B cell (primary cell): ENCODE measurements around the gene DGKB. TPM values are rescaled to one million over a fixed set of nuclear protein-coding genes. Genes with fewer than 3 reads are reported as not detected.

Experiments
- ATAC-seq: fragments of 200-7000 bp; cut with Tn5 transposase; one replicate; pipeline ENCODE4 v1.10.0; 2021; ENCODE audit warnings: low read depth, mild to moderate bottlenecking, moderate number of reproducible peaks, moderate library complexity
- CTCF ChIA-PET: fragments of 350-600 bp; sonication (Branson Sonifier 250); formaldehyde crosslinking; loops from one replicate; lab custom pipeline; 2021; ENCODE audit warnings: antibody characterized with exemption, inconsistent platforms; lab: Charles Lee
- POLR2A ChIA-PET: fragments of 350-600 bp; sonication (Branson Sonifier 250); formaldehyde crosslinking; loops from one replicate; lab custom pipeline; 2021; ENCODE audit warnings: antibody characterized with exemption; lab: Charles Lee
- DNase-seq: peaks from one replicate; pipeline ENCODE4 v3.0.0; 2013
- H2AFZ ChIP-seq: 2 replicates; pipeline ENCODE4 v1.6.1; 2012; ENCODE audit warnings: mild to moderate bottlenecking, low read depth, low read length; ENCODE audit not compliant: insufficient read depth, poor library complexity, severe bottlenecking
- H3K27ac ChIP-seq, 2 donors: 1 replicate in 1 of 2; 2 replicates in 1 of 2; pipeline ENCODE4 v1.5.1; 2012 to 2013; ENCODE audit warnings: low read length in 2 of 2, mild to moderate bottlenecking in 2 of 2, moderate library complexity in 1 of 2
- H3K27me3 ChIP-seq, 4 experiments: fragments of 200-600 bp in 1 of 4; sonication (generic) in 1 of 4; replicated peaks in 1 of 4; 1 replicate in 2 of 4; 2 replicates in 2 of 4; pipeline versions ENCODE4 v1.6.1 to v1.7.0; 2013 to 2016; ENCODE audit warnings: low read length in 3 of 4, mild to moderate bottlenecking in 2 of 4, mixed read lengths in 1 of 4, moderate library complexity in 1 of 4; ENCODE audit not compliant: insufficient read depth in 4 of 4, control insufficient read depth in 3 of 4; ENCODE audit errors: control extremely low read depth in 1 of 4
- H3K36me3 ChIP-seq, 2 experiments: replicated peaks in 1 of 2; 1 replicate in 1 of 2; 2 replicates in 1 of 2; pipeline versions ENCODE4 v1.6.1 to v1.7.1; 2013; ENCODE audit warnings: low read length in 1 of 2; ENCODE audit not compliant: insufficient read depth in 2 of 2, control insufficient read depth in 1 of 2; ENCODE audit errors: control extremely low read depth in 1 of 2, extremely low read depth in 1 of 2
- H3K4me1 ChIP-seq, 2 donors: fragments of 200-600 bp in 1 of 2; sonication (generic) in 1 of 2; 1 replicate in 1 of 2; 2 replicates in 1 of 2; pipeline versions ENCODE4 v1.5.1 to v1.6.1; 2013 to 2017; ENCODE audit warnings: low read length in 2 of 2; ENCODE audit not compliant: control insufficient read depth in 2 of 2, insufficient read depth in 2 of 2
- H3K4me2 ChIP-seq: replicated peaks from 2 replicates; pipeline ENCODE3; 2012; ENCODE audit warnings: mild to moderate bottlenecking, low read depth, low read length; ENCODE audit not compliant: poor library complexity, severe bottlenecking
- H3K4me3 ChIP-seq, 5 experiments: fragments of 200-600 bp in 1 of 5; sonication (generic) in 1 of 5; 1 replicate in 3 of 5; 2 replicates in 2 of 5; pipeline versions ENCODE4 v1.5.1 to v1.7.0; 2011 to 2016; ENCODE audit warnings: low read length in 4 of 5, mild to moderate bottlenecking in 4 of 5, low read depth in 2 of 5, control low read depth in 1 of 5, moderate library complexity in 1 of 5; ENCODE audit not compliant: insufficient read depth in 1 of 5; ENCODE audit errors: control extremely low read depth in 1 of 5, extremely low read depth in 1 of 5
- H3K79me2 ChIP-seq: fragments of 200-600 bp; sonication (generic); one replicate; pipeline ENCODE4 v1.6.0; 2016; ENCODE audit warnings: low read length; ENCODE audit not compliant: control insufficient read depth, insufficient read depth
- H3K9ac ChIP-seq: fragments of 200-600 bp; sonication (generic); 2 replicates; pipeline ENCODE4 v1.6.1; 2017; ENCODE audit warnings: mild to moderate bottlenecking, low read length, moderate library complexity
- H3K9me3 ChIP-seq, 3 donors: one replicate each; pipeline versions ENCODE4 v1.6.1 to v1.7.1; 2013; ENCODE audit warnings: low read length in 2 of 3; ENCODE audit not compliant: control insufficient read depth in 2 of 3, insufficient read depth in 1 of 3; ENCODE audit errors: control extremely low read depth in 1 of 3
- H4K20me1 ChIP-seq: 2 replicates; pipeline ENCODE4 v1.6.0; 2012; ENCODE audit warnings: mild to moderate bottlenecking, low read length; ENCODE audit not compliant: insufficient read depth, control insufficient read depth, poor library complexity, severe bottlenecking
- H3K27ac Mint-ChIP-seq: one replicate; pipeline ENCODE4 v1.8.0; 2021; ENCODE audit warnings: mixed read lengths
- H3K27me3 Mint-ChIP-seq: one replicate; pipeline ENCODE4 v1.8.0; 2021; ENCODE audit warnings: mixed read lengths
- H3K4me1 Mint-ChIP-seq: one replicate; pipeline ENCODE4 v1.8.0; 2021; ENCODE audit warnings: mixed read lengths
- H3K4me3 Mint-ChIP-seq: one replicate; pipeline ENCODE4 v1.8.0; 2021; ENCODE audit warnings: mixed read lengths
- H3K9me3 Mint-ChIP-seq: one replicate; pipeline ENCODE4 v1.8.0; 2022; ENCODE audit warnings: mixed read lengths; ENCODE audit not compliant: insufficient read depth
- EZH2 ChIP-seq: IDR thresholded peaks from 2 replicates; pipeline ENCODE4 v1.6.1; 2012; ENCODE audit warnings: borderline replicate concordance, low read depth, mild to moderate bottlenecking, moderate library complexity, low read length; ENCODE audit not compliant: insufficient read depth, poor library complexity, severe bottlenecking
- WGBS: methylation state at CpG from one replicate; pipeline ENCODE4 v1.1.5; 2013; ENCODE audit warnings: missing lambda C conversion rate; ENCODE audit not compliant: insufficient coverage; 5-methylcytosine and 5-hydroxymethylcytosine counted together
- intact Hi-C: fragments of 100-400 bp; cut with micrococcal nuclease; formaldehyde crosslinking; loops from one replicate; pipeline ENCODE4 v1.10.0; 2022
- polyA plus RNA-seq: library from polyadenylated mRNA; depleted of rRNA; stranded (reverse); fragments of >200 nt; gene quantifications from 2 replicates; pipeline ENCODE4 v1.2.3, GENCODE V29; 2012
- total RNA-seq, 2 donors: library from RNA; stranded (reverse); fragments of 120-200 nt in 1 of 2; gene quantifications; 1 replicate in 1 of 2; 2 replicates in 1 of 2; pipeline versions ENCODE4 v1.2.3 to v1.2.4, GENCODE V29; 2013 to 2022
- TF ChIP-seq, protein P1 (sequence below): fragments of 200-600 bp; IDR thresholded peaks from one replicate; pipeline ENCODE4 v1.8.0; 2022; ENCODE audit warnings: antibody characterized with exemption, mild to moderate bottlenecking

DGKB gene
- total and polyA plus RNA-seq, 2 donors (not counting 1 experiment from before 2014, with no cell fraction given): not detected

DNA sequence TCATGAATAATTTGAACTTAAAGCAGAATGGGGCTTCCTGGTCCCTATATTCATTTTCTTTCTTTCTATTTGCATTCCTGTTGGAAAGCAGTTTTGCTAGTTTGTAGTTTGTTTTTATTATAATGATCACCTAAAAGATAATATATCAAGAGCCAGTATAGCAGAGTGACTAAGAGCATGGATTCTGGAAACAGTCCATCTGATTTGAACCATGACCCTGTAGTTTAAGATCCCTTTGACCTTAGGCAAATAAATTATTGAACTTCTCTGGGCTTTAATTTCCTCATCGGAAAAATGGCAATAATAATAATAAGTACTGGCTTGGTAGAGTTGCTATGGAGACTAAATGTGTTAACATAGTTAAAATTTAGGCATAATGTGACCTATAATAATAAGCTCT is 76.1 kb downstream of the DGKB start:
- intact Hi-C loops: no loop called here
- CTCF ChIA-PET: no interaction called here

DNA sequence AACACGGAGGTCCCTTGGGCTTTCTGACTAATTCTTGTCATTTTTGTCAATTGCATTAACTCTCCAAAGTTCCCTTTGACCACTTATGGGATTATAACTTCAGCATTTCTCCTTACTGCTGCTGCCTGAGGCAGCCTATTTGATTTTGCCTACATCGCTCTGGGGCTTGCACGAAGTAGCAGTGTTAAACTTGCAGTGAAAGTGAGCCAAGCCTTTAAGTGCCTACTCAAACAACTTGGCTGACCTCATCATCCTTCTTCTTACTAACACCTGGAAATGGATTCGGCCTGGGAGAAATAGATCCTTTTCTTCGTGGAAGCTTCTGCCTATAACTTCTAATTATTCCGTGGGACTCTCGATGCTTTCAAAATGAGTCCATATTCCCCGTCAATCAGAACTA is 76.6 kb downstream of the DGKB start:
- TF ChIP-seq, protein P1, sequence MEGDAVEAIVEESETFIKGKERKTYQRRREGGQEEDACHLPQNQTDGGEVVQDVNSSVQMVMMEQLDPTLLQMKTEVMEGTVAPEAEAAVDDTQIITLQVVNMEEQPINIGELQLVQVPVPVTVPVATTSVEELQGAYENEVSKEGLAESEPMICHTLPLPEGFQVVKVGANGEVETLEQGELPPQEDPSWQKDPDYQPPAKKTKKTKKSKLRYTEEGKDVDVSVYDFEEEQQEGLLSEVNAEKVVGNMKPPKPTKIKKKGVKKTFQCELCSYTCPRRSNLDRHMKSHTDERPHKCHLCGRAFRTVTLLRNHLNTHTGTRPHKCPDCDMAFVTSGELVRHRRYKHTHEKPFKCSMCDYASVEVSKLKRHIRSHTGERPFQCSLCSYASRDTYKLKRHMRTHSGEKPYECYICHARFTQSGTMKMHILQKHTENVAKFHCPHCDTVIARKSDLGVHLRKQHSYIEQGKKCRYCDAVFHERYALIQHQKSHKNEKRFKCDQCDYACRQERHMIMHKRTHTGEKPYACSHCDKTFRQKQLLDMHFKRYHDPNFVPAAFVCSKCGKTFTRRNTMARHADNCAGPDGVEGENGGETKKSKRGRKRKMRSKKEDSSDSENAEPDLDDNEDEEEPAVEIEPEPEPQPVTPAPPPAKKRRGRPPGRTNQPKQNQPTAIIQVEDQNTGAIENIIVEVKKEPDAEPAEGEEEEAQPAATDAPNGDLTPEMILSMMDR: no peak
- TF ChIP-seq EZH2: no peak
- Mint-ChIP-seq H3K27me3 (no peaks in the 10 kb centered on the region), H3K27ac (no peak overlapping the region), H3K4me1 (no peaks in the 10 kb centered on the region), H3K4me3 (no peak overlapping the region), H3K9me3 (no peaks in the 10 kb centered on the region)
- no peaks in the 10 kb centered on the region for H4K20me1 ChIP-seq
- H3K4me1 ChIP-seq: no peaks in the 10 kb centered on the region
- H2AFZ ChIP-seq: no peak overlapping the region
- no peak overlapping the region for H3K9ac ChIP-seq
- WGBS: 71% methylated on average over 5 of the region's 8 CpGs
- H3K9me3 ChIP-seq: no peaks in the 10 kb centered on the region
- POLR2A ChIA-PET: no interaction called here
- intact Hi-C loops: no loop called here
- ATAC-seq (no peak), DNase-seq (no peak)
- H3K4me3 ChIP-seq: no peak overlapping the region
- H3K36me3 ChIP-seq: no peaks in the 10 kb centered on the region
- H3K4me2 ChIP-seq: no peak overlapping the region
- no peaks in the 10 kb centered on the region for H3K27me3 ChIP-seq
- H3K27ac ChIP-seq: no peak overlapping the region
- no peaks in the 10 kb centered on the region for H3K79me2 ChIP-seq
- CTCF ChIA-PET: no interaction called here

More for the DNA sequence above, 76.1 kb downstream of the DGKB start:
- no peak overlapping the region for H3K27ac Mint-ChIP-seq
- Histone ChIP-seq H3K4me1 (no peaks in the 10 kb centered on the region), H3K4me2 (no peak overlapping the region), H4K20me1 (no peaks in the 10 kb centered on the region), H3K27ac (no peak overlapping the region), H3K36me3 (no peaks in the 10 kb centered on the region), H3K9ac (no peak overlapping the region), H3K79me2 (no peaks in the 10 kb centered on the region), H3K4me3 (no peak overlapping the region), H3K27me3 (no peaks in the 10 kb centered on the region), H3K9me3 (no peaks in the 10 kb centered on the region), H2AFZ (no peak overlapping the region)
- POLR2A ChIA-PET: no interaction called here
- H3K27me3 Mint-ChIP-seq: no peaks in the 10 kb centered on the region
- DNase-seq (no peak), ATAC-seq (no peak)
- TF ChIP-seq, protein P1: no peak
- TF ChIP-seq EZH2: no peak
- no CpG with 5 or more reads among the region's 1 CpG for WGBS
- H3K9me3 Mint-ChIP-seq: no peaks in the 10 kb centered on the region
- H3K4me1 Mint-ChIP-seq: no peaks in the 10 kb centered on the region
- no peak overlapping the region for H3K4me3 Mint-ChIP-seq
